ENCODE results near the gene MND1. TPM values are rescaled to one million over a fixed set of nuclear protein-coding genes. Genes with fewer than 3 reads are reported as not detected.
"Not testable (repeated sequence)": the region's sequence is repeated elsewhere in the genome, so short reads cannot be mapped to it uniquely, and the experiment has no call there.

MND1 gene
- total RNA-seq, 1 donor, result 0.52 TPM

DNA sequence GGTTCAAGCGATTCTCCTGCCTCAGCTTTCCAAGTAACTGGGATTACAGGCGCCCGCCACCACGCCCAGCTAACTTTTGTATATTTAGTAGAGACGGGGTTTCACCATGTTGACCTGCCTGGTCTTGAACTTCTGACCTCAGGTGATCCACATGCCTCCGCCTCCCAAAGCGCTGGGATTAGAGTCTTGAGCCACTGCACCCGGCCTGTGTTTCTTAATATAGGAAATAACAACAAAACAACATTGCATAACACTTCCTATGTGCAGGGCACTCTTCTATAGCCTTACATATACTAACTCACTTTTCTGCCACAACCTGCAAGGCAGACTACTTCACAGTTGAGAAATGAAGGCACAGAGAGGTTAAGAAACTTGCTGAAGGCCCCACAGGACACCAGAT, 108.9 kb downstream of the MND1 start:
- H3K9me3 ChIP-seq (ENCODE audit: low read depth, low read length), result no peaks in the 10 kb centered on the region
- H3K27me3 ChIP-seq (ENCODE audit: insufficient read depth, low read length), result no peaks in the 10 kb centered on the region
- H3K4me1 ChIP-seq (ENCODE audit: insufficient read depth, low read length), result peaks cover 51% of the 10 kb centered on the region
- no peak overlapping the region for H3K4me3 ChIP-seq (ENCODE audit: low read length)

DNA sequence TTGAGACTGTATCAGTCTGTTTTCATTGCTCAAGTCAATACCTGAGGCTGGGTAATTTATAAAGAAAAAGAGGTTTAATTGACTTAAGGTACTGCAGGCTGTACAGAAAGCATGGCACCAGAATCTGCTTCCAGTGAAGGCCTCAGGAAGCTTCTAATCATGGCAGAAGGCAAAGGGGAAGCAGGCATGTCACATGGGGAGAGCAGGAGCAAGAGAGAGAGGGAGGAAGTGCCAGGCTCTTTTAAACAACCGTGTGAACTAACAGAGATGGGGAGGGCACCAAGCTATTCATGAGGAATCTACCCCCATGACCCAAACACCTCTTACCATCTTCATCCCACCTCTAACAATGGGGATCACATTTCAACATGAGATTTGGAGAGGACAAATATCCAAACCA, 114.5 kb downstream of the MND1 start:
- H3K4me1 ChIP-seq (ENCODE audit: insufficient read depth, low read length), result peaks cover 6% of the 10 kb centered on the region
- H3K27me3 ChIP-seq (ENCODE audit: insufficient read depth, low read length), result no peaks in the 10 kb centered on the region
- no peak overlapping the region for H3K4me3 ChIP-seq (ENCODE audit: low read length)
- no peaks in the 10 kb centered on the region for H3K9me3 ChIP-seq (ENCODE audit: low read depth, low read length)

DNA sequence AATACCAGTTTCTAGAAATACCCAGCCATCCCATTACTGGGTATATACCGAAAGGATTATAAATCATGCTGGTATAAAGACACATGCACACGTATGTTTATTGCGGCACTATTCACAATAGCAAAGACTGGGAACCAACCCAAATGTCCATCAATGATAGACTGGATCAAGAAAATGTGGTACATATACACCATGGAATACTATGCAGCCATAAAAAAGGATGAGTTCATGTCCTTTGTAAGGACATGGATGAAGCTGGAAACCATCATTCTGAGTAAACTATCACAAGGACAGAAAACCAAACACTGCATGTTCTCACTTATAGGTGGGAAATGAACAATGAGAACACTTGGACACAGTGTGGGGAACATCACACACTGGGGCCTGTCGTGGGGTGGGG, 117.1 kb downstream of the MND1 start:
- H3K27me3 ChIP-seq (ENCODE audit: insufficient read depth, low read length); H3K4me3 ChIP-seq (ENCODE audit: low read length); H3K9me3 ChIP-seq (ENCODE audit: low read depth, low read length): not testable (repeated sequence)
- peaks cover 17% of the 10 kb centered on the region for H3K4me1 ChIP-seq (ENCODE audit: insufficient read depth, low read length)

DNA sequence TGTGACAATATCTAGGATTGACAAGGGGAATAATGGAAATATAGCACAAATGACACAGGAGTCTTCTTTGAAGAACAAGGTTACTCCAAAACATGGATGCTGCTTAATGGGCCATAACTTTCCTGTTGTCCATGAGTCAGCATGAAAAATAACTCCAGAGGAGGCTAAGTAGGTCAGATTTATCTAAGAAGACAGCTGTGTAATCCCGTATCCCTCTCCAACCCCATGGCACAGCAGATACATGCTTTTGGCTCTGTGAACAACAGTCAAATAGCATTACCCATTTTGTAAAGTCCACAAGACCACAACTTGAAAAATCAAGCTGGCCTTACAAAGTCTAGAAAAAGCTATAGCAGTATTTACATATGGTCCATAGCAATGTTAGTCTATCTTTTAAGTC, 119.6 kb downstream of the MND1 start:
- no peak overlapping the region for H3K4me3 ChIP-seq (ENCODE audit: low read length)
- no peaks in the 10 kb centered on the region for H3K9me3 ChIP-seq (ENCODE audit: low read depth, low read length)
- no peaks in the 10 kb centered on the region for H3K27me3 ChIP-seq (ENCODE audit: insufficient read depth, low read length)
- peaks cover 30% of the 10 kb centered on the region for H3K4me1 ChIP-seq (ENCODE audit: insufficient read depth, low read length)

Other genes starting within 250 kb of the MND1 start
- gene TRIM2, start 140.2 kb upstream of the MND1 start, total RNA-seq, result 1.7 TPM
- 143 TPM for gene TMEM131L, start 121.7 kb downstream of the MND1 start, total RNA-seq

Measured in mononuclear cell (primary cell).